ENCODE results near the gene RND3. TPM values are rescaled to one million over a fixed set of nuclear protein-coding genes. Genes with fewer than 3 reads are reported as not detected.

Gene RND3
- total RNA-seq = 10 to 100 TPM; 21.8 to 73.5 (median 26.3) TPM

- H3K36me3 ChIP-seq = no peaks in the 10 kb centered on the region
- peak; percentile 97 to 98 for DNase-seq (ENCODE audit: low spot score in 2 of 2)
- no peaks in the 10 kb centered on the region for H3K27me3 ChIP-seq
- TF ChIP-seq, protein P1, sequence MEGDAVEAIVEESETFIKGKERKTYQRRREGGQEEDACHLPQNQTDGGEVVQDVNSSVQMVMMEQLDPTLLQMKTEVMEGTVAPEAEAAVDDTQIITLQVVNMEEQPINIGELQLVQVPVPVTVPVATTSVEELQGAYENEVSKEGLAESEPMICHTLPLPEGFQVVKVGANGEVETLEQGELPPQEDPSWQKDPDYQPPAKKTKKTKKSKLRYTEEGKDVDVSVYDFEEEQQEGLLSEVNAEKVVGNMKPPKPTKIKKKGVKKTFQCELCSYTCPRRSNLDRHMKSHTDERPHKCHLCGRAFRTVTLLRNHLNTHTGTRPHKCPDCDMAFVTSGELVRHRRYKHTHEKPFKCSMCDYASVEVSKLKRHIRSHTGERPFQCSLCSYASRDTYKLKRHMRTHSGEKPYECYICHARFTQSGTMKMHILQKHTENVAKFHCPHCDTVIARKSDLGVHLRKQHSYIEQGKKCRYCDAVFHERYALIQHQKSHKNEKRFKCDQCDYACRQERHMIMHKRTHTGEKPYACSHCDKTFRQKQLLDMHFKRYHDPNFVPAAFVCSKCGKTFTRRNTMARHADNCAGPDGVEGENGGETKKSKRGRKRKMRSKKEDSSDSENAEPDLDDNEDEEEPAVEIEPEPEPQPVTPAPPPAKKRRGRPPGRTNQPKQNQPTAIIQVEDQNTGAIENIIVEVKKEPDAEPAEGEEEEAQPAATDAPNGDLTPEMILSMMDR (IDR thresholded peaks at IDR 0.05) = peak; percentile 75 to 89 (median 88)
- TF ChIP-seq POLR2A (IDR thresholded peaks at IDR 0.05) (peak; percentile 91 to 92), EP300 (IDR thresholded peaks at IDR 0.05) (peak; percentile 50 to 100)
- H3K4me3 ChIP-seq = peak within 1 kb of the TSS; percentile 59 to 94 (median 74)
- WGBS, 2 donors = 13 to 14% methylated on average over 24 of the region's 24 CpGs
- peaks cover 0 to 22% (median 12%) of the 10 kb centered on the region in 4 donors for H3K4me1 ChIP-seq
- H3K27ac ChIP-seq = peak within 1 kb of the TSS; percentile 82 to 99 (median 92)
- H3K9me3 ChIP-seq = no peaks in the 10 kb centered on the region
Observed at GRCh38 chr2:150487537-150488429, at the start of gene RND3. TSS of gene RND3 (minus strand) at chr2:150487667. CDS start at chr2:150487417, 250 bp downstream.

- H3K27ac ChIP-seq = no peak overlapping the region
- TF ChIP-seq EP300 (IDR thresholded peaks at IDR 0.05) = no peak
- TF ChIP-seq, protein P1 (IDR thresholded peaks at IDR 0.05) = no peak
- no peak for TF ChIP-seq POLR2A (IDR thresholded peaks at IDR 0.05)
Observed at GRCh38 chr2:150535176-150535575, 47.7 kb upstream of the RND3 start.

GRCh38 chr2:150532879-150533278, 45.4 kb upstream of the RND3 start:
- no peak for TF ChIP-seq POLR2A (IDR thresholded peaks at IDR 0.05)
- TF ChIP-seq, protein P1 (IDR thresholded peaks at IDR 0.05) = no peak
- TF ChIP-seq EP300 (IDR thresholded peaks at IDR 0.05) = no peak
- Histone ChIP-seq H3K4me3 (no peak overlapping the region), H3K36me3 (no peaks in the 10 kb centered on the region), H3K9me3 (no peaks in the 10 kb centered on the region), H3K4me1 (peaks cover 0 to 6% (median 2%) of the 10 kb centered on the region in 4 donors), H3K27ac (no peak overlapping the region), H3K27me3 (no peaks in the 10 kb centered on the region)
- no peak for DNase-seq (ENCODE audit: low spot score in 2 of 2)
- WGBS, 2 donors = 82 to 94% methylated on average over 1 of the region's 1 CpG

More at GRCh38 chr2:150535176-150535575, 47.7 kb upstream of the RND3 start:
- WGBS, 2 donors = 88 to 89% methylated on average over 1 of the region's 1 CpG
- DNase-seq (ENCODE audit: low spot score in 2 of 2) = no peak
- Histone ChIP-seq H3K9me3 (no peaks in the 10 kb centered on the region), H3K4me1 (no peaks in the 10 kb centered on the region), H3K27me3 (no peaks in the 10 kb centered on the region), H3K36me3 (no peaks in the 10 kb centered on the region), H3K4me3 (no peak overlapping the region)

DNA sequence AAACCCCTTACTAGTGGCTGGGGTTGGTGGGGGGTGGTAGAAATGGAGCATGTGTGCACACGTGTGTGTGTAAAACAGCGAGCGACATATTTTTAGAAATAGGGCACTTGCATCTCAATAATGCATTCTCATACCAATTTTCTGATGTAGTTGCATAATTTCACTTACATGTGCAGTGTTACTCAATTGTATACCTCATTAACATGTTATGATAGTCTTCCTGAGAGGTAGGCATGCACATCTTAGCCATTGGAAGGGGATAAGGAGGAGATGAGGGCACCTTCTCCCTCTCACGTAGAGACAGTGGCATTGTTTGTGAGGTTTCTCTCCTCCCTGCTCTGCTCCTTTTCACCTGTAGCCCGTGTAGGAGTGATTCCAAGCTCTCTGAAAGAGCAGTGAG, 44.6 kb upstream of the RND3 start:
- H3K27me3 ChIP-seq = no peaks in the 10 kb centered on the region
- no peak overlapping the region for H3K27ac ChIP-seq
- H3K4me3 ChIP-seq = no peak overlapping the region
- no peaks in the 10 kb centered on the region for H3K36me3 ChIP-seq
- DNase-seq (ENCODE audit: low spot score in 2 of 2) = no peak
- peaks cover 0 to 6% (median 2%) of the 10 kb centered on the region in 4 donors for H3K4me1 ChIP-seq
- TF ChIP-seq, protein P1 (IDR thresholded peaks at IDR 0.05) = no peak
- TF ChIP-seq POLR2A (IDR thresholded peaks at IDR 0.05) (no peak), EP300 (IDR thresholded peaks at IDR 0.05) (no peak)
- H3K9me3 ChIP-seq = no peaks in the 10 kb centered on the region
- WGBS, 2 donors = 90 to 93% methylated on average over 5 of the region's 5 CpGs

DNA sequence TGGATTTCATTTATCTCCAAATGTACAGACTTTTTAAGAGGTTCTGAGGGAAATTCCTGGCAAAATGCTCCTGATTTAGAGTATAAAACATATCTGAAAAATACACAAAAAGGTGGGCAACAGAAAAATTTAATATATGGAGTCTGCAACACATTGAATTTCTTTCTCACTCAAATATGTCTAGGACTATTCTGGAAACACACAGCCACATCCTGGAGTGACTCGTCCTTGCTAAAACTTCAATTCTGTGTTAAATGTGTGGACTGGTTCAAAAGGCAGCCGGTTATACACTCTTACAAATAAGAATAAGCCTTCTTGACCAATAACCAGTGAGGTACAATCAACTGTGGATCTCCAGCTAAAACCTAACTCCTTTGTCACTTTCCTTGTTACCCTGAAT, 44.1 kb upstream of the RND3 start:
- WGBS, 2 donors = 86 to 92% methylated on average over 2 of the region's 2 CpGs
- no peak for DNase-seq (ENCODE audit: low spot score in 2 of 2)
- H3K9me3 ChIP-seq = no peaks in the 10 kb centered on the region
- H3K36me3 ChIP-seq = no peaks in the 10 kb centered on the region
- H3K4me3 ChIP-seq = no peak overlapping the region
- no peaks in the 10 kb centered on the region for H3K27me3 ChIP-seq
- no peak overlapping the region for H3K27ac ChIP-seq
- H3K4me1 ChIP-seq = peaks cover 0 to 6% (median 2%) of the 10 kb centered on the region in 4 donors
- TF ChIP-seq POLR2A (IDR thresholded peaks at IDR 0.05) = no peak
- no peak for TF ChIP-seq EP300 (IDR thresholded peaks at IDR 0.05)
- TF ChIP-seq, protein P1 (IDR thresholded peaks at IDR 0.05) = no peak

Data from tibial nerve (tissue), 4 donors.